Camera-type eye (tissue), 1 donor: ENCODE data around the gene RGS12. TPM values are rescaled to one million over a fixed set of nuclear protein-coding genes. Genes with fewer than 3 reads are reported as not detected.

ENCODE experiments used
- total RNA-seq: library from RNA; depleted of rRNA; stranded (reverse); fragments of >200 nt; gene quantifications from one replicate; pipeline ENCODE4 v1.2.3, GENCODE V29; 2014

RGS12 gene
- total RNA-seq = 65.1 TPM

DNA sequence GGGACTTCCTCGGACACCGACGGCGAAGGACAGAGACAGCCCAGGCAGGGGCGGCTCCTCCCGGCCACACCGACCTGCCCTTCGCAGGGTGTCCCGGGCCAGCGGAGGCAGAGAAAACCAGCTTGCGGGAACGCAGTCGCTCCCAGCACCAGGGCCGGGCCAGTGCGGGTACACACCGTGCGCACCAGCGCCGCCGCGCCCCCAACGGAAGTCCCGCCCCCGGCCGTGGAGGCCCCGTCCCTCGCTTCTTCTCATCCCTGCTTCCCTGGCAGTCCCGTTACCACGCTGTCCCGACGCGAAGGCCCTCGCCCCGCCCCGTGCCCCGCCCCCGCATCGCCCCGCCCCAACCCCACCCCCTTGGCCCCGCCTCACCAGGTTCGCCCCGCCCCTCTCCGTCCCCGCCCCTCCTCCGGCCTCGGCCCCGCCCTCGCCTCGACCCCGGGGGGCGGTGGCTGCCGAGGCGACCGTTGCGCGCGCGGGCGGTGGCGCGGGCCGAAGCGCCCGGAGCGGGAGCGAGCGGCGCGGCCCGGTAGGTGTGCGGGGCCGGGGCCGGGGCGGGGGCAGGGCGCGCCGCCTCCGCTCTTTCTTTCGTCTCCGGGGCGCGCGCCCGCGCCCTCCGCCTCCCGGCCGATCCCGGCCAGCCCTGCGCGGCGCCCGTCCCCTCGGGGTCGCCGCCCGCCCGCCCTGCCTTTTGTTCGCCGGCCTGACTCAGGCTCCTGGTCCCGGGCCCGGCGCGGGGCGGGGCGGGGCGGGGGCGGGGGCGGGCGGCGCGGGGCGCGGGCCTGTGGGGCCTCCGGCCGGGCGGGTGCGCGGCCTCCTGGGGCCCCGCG lies at the start of gene RGS12:
Gene RGS12, plus strand, starts transcription at position 451 of the 830 bp plus-strand sequence. CDS start 23,150 bp downstream, outside the sequence.

GRCh38 chr4:3248811-3249661 lies 43.8 kb upstream of the RGS12 start, which contains the start of gene MSANTD1:
MSANTD1 (plus strand) TSS chr4:3249159; CDS start chr4:3249223, 64 bp downstream.

Other genes starting within 250 kb of the RGS12 start
- not detected for gene HTT-AS, start 218.5 kb upstream of the RGS12 start, total RNA-seq
- 82.3 TPM for gene HTT, start 218.3 kb upstream of the RGS12 start, total RNA-seq
- 1.3 TPM for gene MSANTD1, start 43.9 kb upstream of the RGS12 start, total RNA-seq
- 1.3 TPM for gene HGFAC, start 148.9 kb downstream of the RGS12 start, total RNA-seq
- 3.5 TPM for gene DOK7, start 170.3 kb downstream of the RGS12 start, total RNA-seq
- gene LRPAP1, start 239.4 kb downstream of the RGS12 start, total RNA-seq = 169 TPM